Duodenal mucosa (tissue), 2 donors: ENCODE results near the gene CXCL10.

Experiments
- H3K27ac ChIP-seq: one replicate; pipeline ENCODE4 v1.7.0; 2013; ENCODE audit warnings: low read depth, low read length
- H3K27me3 ChIP-seq, 2 donors: one replicate each; pipeline ENCODE4 v1.7.0; 2013; ENCODE audit warnings: low read length in 2 of 2, control low read depth in 1 of 2; ENCODE audit not compliant: insufficient read depth in 2 of 2, control insufficient read depth in 1 of 2
- H3K36me3 ChIP-seq, 2 donors: one replicate each; pipeline ENCODE4 v1.7.0; 2013; ENCODE audit warnings: low read length in 2 of 2, control low read depth in 1 of 2; ENCODE audit not compliant: insufficient read depth in 2 of 2, control insufficient read depth in 1 of 2
- H3K4me1 ChIP-seq, 2 donors: one replicate each; pipeline ENCODE4 v1.7.0; 2013; ENCODE audit warnings: low read length in 2 of 2, control low read depth in 1 of 2; ENCODE audit not compliant: insufficient read depth in 2 of 2, control insufficient read depth in 1 of 2
- H3K4me3 ChIP-seq, 2 donors: one replicate each; pipeline ENCODE4 v1.7.0; 2013; ENCODE audit warnings: low read length in 2 of 2, low read depth in 1 of 2
- H3K9ac ChIP-seq, 2 donors: one replicate each; pipeline ENCODE4 v1.7.0; 2013; ENCODE audit warnings: low read length in 2 of 2, low read depth in 1 of 2
- H3K9me3 ChIP-seq, 2 donors: one replicate each; pipeline ENCODE4 v1.7.0; 2013; ENCODE audit warnings: low read length in 2 of 2, control low read depth in 1 of 2; ENCODE audit not compliant: control insufficient read depth in 1 of 2

The CXCL10 gene

DNA sequence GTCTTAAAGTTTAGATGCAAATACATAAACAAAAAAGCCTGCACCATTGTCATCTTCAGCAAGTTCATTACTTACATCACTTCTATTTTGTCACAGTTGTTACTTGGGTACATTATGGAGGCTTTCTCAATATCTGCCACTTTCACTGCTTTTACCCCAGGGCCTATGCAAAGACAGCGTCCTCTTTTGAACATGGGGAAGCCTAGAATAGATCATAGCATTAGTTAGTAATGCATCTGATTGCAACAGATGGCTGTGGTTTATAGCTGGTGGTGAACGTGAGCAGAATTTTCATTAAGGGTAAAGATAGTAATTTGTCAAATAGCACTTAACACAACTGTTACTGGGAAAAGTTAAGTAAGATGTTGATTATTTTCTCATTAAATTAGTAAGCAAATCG lies 11.8 kb upstream of the CXCL10 start:
- no peak overlapping the region for H3K27ac ChIP-seq
- H3K4me1 ChIP-seq, result no peaks in the 10 kb centered on the region
- H3K4me3 ChIP-seq, result no peak overlapping the region
- H3K36me3 ChIP-seq, result no peaks in the 10 kb centered on the region
- no peaks in the 10 kb centered on the region for H3K9me3 ChIP-seq
- no peaks in the 10 kb centered on the region for H3K27me3 ChIP-seq
- no peak overlapping the region for H3K9ac ChIP-seq

DNA sequence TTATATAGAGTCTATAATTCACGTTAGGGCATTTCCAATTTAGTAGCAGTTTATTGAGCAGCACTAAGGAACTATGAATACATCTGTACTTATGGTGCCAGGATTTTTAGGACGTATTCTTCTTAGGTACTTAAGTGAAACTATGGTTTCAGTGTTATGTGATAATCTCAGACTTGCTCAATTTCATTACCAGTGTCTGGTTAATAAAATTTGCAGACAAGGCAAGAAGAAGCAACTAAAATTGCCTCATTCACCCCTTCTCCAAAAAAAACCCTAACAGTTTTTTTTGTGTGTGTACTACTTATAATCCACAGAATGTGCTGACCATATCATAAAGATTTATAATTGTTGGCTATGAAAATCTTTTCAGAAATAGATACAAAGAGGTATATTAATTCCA lies 6.0 kb upstream of the CXCL10 start:
- no peak overlapping the region for H3K4me3 ChIP-seq
- H3K36me3 ChIP-seq, result no peaks in the 10 kb centered on the region
- no peak overlapping the region for H3K27ac ChIP-seq
- H3K9me3 ChIP-seq, result no peaks in the 10 kb centered on the region
- no peaks in the 10 kb centered on the region for H3K27me3 ChIP-seq
- peaks cover 6% of the 10 kb centered on the region in 2 donors for H3K4me1 ChIP-seq
- H3K9ac ChIP-seq, result no peak overlapping the region

DNA sequence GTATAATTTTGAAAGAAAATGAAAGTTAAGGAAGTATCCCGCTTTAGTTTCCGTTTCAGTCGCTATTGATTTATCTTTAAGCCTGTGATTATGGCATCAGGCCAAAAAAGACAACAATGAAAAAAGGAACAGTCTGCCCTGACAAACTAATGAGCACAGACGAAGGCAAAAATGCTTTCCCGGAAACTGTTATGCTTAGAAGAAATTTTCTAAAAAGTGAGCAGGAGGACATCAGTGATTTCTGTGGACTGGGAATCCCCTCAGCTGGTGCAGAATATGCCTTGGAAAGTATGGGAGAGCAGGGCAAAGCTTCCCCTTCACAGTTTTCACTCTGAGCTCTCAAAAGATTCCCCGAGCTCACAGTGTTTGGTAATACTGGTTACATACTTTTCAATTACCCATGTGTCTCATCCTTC lies 5.1 kb upstream of the CXCL10 start:
- H3K36me3 ChIP-seq, result no peaks in the 10 kb centered on the region
- H3K9ac ChIP-seq, result peak overlapping the region in 1 of 2 donors; percentile 0
- H3K4me3 ChIP-seq, result peak overlapping the region; percentile 33 to 37
- H3K4me1 ChIP-seq, result peaks cover 6 to 7% of the 10 kb centered on the region in 2 donors
- no peak overlapping the region for H3K27ac ChIP-seq
- H3K27me3 ChIP-seq, result no peaks in the 10 kb centered on the region
- no peaks in the 10 kb centered on the region for H3K9me3 ChIP-seq

DNA sequence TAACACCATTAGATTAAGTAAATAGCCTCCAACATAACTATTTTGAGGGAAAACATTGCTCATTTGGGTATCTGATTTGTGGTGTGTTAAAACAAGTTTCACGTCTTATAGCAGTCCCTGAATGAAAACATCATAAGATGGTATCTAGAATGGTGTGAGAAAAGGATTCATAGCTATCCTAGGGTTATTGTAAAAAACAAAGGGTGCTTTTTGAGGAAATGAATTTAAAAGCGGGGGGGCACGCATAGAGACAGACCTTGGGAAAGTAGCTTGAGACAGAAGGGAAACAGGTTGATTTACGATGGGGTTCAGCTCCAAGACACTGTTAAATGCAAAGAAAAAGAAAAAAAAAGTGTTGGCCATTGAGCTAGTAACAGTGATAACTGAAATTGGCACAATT lies 768 bp upstream of the CXCL10 start:
- no peaks in the 10 kb centered on the region for H3K9me3 ChIP-seq
- no peak overlapping the region for H3K4me3 ChIP-seq
- H3K9ac ChIP-seq, result no peak overlapping the region
- H3K36me3 ChIP-seq, result no peaks in the 10 kb centered on the region
- H3K27ac ChIP-seq, result no peak overlapping the region
- H3K27me3 ChIP-seq, result no peaks in the 10 kb centered on the region
- H3K4me1 ChIP-seq, result peaks cover 11 to 12% of the 10 kb centered on the region in 2 donors

DNA sequence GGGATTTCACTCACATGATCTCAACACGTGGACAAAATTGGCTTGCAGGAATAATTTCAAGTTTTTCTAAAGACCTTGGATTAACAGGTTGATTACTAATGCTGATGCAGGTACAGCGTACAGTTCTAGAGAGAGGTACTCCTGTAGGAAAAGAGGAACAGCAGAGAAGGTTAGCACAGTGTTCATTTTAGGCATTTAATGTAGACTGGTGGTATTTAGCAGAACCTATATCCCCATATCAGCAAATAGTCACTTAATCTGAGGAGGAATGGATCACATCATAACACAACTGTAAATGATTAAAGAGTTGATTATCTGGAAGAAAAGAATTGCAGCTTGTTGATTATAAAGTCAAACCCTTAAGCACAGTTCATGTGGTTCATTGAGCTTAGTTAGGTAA lies 620 bp downstream of the CXCL10 start:
- Histone ChIP-seq H3K9ac (no peak overlapping the region), H3K27ac (no peak overlapping the region), H3K36me3 (no peaks in the 10 kb centered on the region), H3K4me1 (peaks cover 4 to 6% of the 10 kb centered on the region in 2 donors), H3K27me3 (no peaks in the 10 kb centered on the region), H3K9me3 (no peaks in the 10 kb centered on the region), H3K4me3 (no peak overlapping the region)

- Histone ChIP-seq H3K4me3 (no peak overlapping the region), H3K9me3 (no peaks in the 10 kb centered on the region), H3K4me1 (peaks cover 4 to 6% of the 10 kb centered on the region in 2 donors), H3K27ac (no peak overlapping the region), H3K9ac (no peak overlapping the region), H3K36me3 (no peaks in the 10 kb centered on the region), H3K27me3 (no peaks in the 10 kb centered on the region)
These were observed 1.3 kb downstream of the CXCL10 start for GRCh38 chr4:76022031-76022430.

GRCh38 chr4:76017056-76017686 lies 6.1 kb downstream of the CXCL10 start:
- H3K27ac ChIP-seq, result no peak overlapping the region
- no peaks in the 10 kb centered on the region for H3K27me3 ChIP-seq
- no peak overlapping the region for H3K4me3 ChIP-seq
- H3K36me3 ChIP-seq, result no peaks in the 10 kb centered on the region
- peaks cover 0 to 10% of the 10 kb centered on the region in 2 donors for H3K4me1 ChIP-seq
- H3K9me3 ChIP-seq, result no peaks in the 10 kb centered on the region
- no peak overlapping the region for H3K9ac ChIP-seq

- no peaks in the 10 kb centered on the region for H3K9me3 ChIP-seq
- H3K4me1 ChIP-seq, result peaks cover 0 to 10% of the 10 kb centered on the region in 2 donors
- H3K27ac ChIP-seq, result no peak overlapping the region
- no peaks in the 10 kb centered on the region for H3K27me3 ChIP-seq
- no peak overlapping the region for H3K4me3 ChIP-seq
- H3K9ac ChIP-seq, result no peak overlapping the region
- no peaks in the 10 kb centered on the region for H3K36me3 ChIP-seq
These were observed 6.9 kb downstream of the CXCL10 start for GRCh38 chr4:76016393-76016792.

DNA sequence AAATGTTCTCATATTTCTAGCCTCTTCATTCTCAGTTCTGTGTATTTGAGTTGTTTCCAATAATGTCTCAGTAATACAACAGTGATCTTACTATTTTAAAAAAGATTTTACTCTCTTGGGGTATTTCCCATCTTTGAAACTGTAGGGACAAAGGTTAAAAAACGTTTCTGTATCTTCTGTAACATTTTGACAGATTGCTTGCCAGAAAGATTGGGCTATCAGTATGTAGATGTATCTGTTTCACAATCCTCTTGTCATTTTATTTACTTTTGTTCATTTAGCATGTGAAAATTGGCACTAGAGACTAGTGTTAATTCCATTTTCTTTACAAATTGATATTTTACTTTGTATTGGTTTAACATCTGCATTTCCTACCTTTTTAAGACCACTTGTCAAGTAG lies 9.8 kb downstream of the CXCL10 start:
- Histone ChIP-seq H3K4me3 (no peak overlapping the region), H3K9ac (no peak overlapping the region), H3K36me3 (no peaks in the 10 kb centered on the region), H3K9me3 (no peaks in the 10 kb centered on the region), H3K27me3 (no peaks in the 10 kb centered on the region), H3K27ac (no peak overlapping the region), H3K4me1 (peaks cover 0 to 10% of the 10 kb centered on the region in 2 donors)

DNA sequence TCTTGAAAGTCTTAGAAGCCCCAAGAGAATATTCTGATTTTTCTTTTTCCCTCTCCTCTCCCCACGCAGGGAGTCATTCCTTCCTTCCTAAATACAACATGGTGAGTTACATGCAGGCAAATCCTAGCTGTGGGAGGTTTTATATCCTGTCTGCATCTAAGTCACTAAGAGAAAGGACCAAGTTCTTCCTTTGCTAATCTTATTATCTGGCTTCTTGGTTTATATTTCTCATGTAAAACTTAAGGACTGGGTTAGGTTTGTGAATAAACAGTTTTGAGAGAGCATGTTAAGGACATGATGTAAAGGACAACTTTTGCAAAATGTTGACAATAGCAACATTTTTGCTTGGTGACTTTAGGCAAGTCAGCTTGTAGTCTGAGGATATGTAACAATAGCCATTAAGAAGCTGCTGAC lies 10.9 kb downstream of the CXCL10 start:
- H3K27ac ChIP-seq, result peak overlapping the region; percentile 26
- no peak overlapping the region for H3K4me3 ChIP-seq
- H3K36me3 ChIP-seq, result no peaks in the 10 kb centered on the region
- H3K9ac ChIP-seq, result no peak overlapping the region
- H3K9me3 ChIP-seq, result no peaks in the 10 kb centered on the region
- H3K4me1 ChIP-seq, result peaks cover 0 to 12% of the 10 kb centered on the region in 2 donors
- no peaks in the 10 kb centered on the region for H3K27me3 ChIP-seq
